Articular chondrocyte of knee joint (primary cell): ENCODE measurements around the gene EVI5. TPM values are rescaled to one million over a fixed set of nuclear protein-coding genes. Genes with fewer than 3 reads are reported as not detected.

Experiments
- small RNA-seq: library from RNA; depleted of rRNA; stranded (forward); fragments of <200 nt; gene quantifications from one replicate; pipeline ENCODE3, GENCODE V24; 2012
- total RNA-seq: library from RNA; depleted of rRNA; stranded (reverse); fragments of >200 nt; gene quantifications from 2 replicates; pipeline ENCODE4 v1.2.3, GENCODE V29; 2012

The EVI5 gene
- 24.0 and 27.3 TPM in 2 replicates for total RNA-seq

GRCh38 chr1:92784639-92785500 is at the start of gene EVI5:
EVI5 (minus strand) TSS chr1:92785108; CDS start chr1:92736546, 48,562 bp downstream.

GRCh38 chr1:92831762-92832536 is 47.0 kb upstream of the EVI5 start, which contains the start of gene RPL5:
RPL5 (plus strand) TSS chr1:92832040; CDS start chr1:92832115, 75 bp downstream.

GRCh38 chr1:92486251-92487077 is 298.4 kb downstream of the EVI5 start, which contains the start of gene GFI1:
GFI1 (minus strand) TSS chr1:92486925; CDS start chr1:92483487, 3,438 bp downstream.

Small RNA genes within 50 kb of the gene (small RNA-seq; reads per million reads assigned to genes)
- gene AC104332.2 (not detected), gene RNU4-59P (1.7 reads per million, percentile 67 among the genes with 10 or more reads in this experiment)

Other genes starting within 250 kb of the EVI5 start
- 1,057 and 1,388 TPM in 2 replicates for gene RPL5, start 46.9 kb upstream of the EVI5 start, total RNA-seq
- gene DIPK1A, start 176.4 kb upstream of the EVI5 start, total RNA-seq: 10.8 and 15.0 TPM in 2 replicates